Prostate gland (tissue), 1 donor: ENCODE data around the gene KRTAP16-1.

Experiments
- POLR2A ChIP-seq: fragments of 450-650 bp; IDR thresholded peaks from one replicate; pipeline ENCODE4 v1.6.1; 2016; ENCODE audit warnings: antibody characterized with exemption, mild to moderate bottlenecking
- POLR2AphosphoS5 ChIP-seq: sonication (generic); formaldehyde crosslinking; IDR thresholded peaks from one replicate; pipeline ENCODE4 v1.6.1; 2017; ENCODE audit warnings: antibody characterized with exemption

- no peak for TF ChIP-seq POLR2AphosphoS5
- no peak for TF ChIP-seq POLR2A
These were observed 45.4 kb upstream of the KRTAP16-1 start for GRCh38 chr17:41354536-41354935.
